ENCODE results near the gene MRPL23.

Gene MRPL23

GRCh38 chr11:1998290-1998689 lies 51.2 kb downstream of the MRPL23 start:
- no peak for DNase-seq

- no peak for DNase-seq
These were observed 51.7 kb downstream of the MRPL23 start for GRCh38 chr11:1998861-1999260.

GRCh38 chr11:2002042-2002776 lies 55.1 kb downstream of the MRPL23 start:
- no peak for DNase-seq

GRCh38 chr11:2002807-2003206 lies 55.7 kb downstream of the MRPL23 start:
- DNase-seq: no peak

GRCh38 chr11:2004466-2004865 lies 57.3 kb downstream of the MRPL23 start:
- no peak for DNase-seq

Measured in NCI-H510A treated with DMSO at 0.1 percent for 48 hours (cell line).